Islet of Langerhans (tissue), 1 donor: ENCODE results near the gene BLMH.
"Not testable (repeated sequence)": the region's sequence is repeated elsewhere in the genome, so short reads cannot be mapped to it uniquely, and the experiment has no call there.

ENCODE experiments used
- FAIRE-seq: peaks from one replicate; lab custom pipeline; 2011; peaks lifted over from hg19 to GRCh38; lab: Jason Lieb, UNC

The BLMH gene

DNA sequence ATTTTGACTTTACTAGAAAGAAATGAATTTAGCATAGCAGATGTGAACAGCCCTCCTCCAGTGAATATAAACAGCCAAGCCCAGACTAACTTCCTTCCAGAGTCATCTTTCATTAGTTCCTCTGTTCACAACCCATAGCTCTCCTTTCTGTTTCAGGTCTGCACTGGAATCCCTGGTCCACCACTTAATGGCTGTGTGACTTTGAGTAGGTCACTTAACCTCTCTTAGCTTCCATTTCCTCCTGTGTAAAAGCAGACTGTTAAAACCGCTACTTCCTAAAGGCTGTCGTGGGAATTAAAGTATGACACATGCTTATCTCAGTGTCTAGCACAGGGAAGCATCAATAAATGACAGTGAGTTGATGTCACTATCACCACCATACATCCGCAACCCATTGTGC, 63.7 kb downstream of the BLMH start:
- no peak for FAIRE-seq

DNA sequence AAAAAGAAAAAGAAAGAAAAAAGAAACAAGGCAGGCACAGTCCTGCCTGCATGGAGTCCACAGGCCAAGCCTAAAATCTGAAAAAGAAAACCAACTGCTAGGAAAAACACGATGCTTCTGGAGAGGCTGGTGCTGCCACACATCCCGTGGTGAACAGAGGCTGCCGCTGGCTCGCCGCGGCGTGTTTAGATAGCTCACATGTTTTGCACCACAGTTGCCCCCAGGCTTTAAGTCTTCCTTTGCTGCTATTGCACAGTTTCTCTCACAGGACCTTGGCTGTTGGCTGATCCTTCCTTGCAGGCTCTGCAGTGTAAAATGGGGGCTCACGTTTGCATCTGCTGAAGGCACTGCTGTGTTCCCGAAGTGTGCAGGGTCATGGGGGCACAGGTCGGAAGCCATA, 64.9 kb downstream of the BLMH start:
- FAIRE-seq, result no peak

DNA sequence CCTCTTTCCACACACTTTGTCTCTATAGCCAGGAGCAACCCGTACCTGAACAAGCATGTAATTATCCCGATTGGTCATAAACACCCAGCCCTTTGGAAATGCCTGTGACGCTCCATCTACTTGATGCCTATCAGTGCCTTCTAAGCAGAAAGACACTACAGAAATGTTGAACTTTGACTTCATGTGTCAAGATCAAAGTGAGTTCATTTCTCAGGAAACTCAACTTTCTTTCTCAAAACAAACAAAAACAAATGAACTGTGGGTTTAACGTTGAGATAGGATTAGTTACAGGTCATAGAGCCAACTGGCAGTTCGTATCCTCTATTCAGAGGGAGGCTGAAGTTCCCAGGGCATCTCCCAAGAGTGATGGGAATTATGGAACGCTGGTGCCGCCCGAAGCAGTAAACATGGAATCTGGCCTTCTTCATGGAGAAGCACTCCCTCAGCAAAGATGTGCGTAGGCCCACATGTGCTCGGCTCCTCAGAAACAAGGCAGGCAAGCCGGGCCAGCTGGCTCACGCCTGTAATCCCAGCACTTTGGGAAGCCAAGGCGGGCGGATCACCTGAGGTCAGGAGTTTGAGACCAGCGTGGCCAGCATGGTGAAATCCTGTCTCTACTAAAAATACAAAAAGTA, 65.7 kb downstream of the BLMH start:
- no peak for FAIRE-seq

DNA sequence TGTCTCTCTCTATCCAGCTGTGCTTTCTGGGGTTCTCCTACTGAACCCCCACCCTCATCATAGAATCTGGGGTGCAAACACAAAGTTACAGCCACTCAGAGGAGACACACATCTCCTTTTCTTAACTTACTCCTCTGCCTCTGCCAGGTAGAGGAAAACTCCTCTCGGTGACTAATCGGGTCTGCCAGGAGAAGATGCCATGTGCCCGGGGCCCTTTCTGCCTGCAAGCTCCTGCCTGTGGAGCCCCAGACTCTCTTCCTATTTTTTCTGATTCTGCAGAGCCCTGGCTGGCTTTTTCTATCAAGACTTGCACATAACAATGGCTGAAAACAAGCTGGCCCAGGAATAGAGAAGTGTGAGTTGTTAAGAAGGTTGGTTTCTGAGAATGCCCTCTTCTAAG, 66.6 kb downstream of the BLMH start:
- FAIRE-seq, result no peak

DNA sequence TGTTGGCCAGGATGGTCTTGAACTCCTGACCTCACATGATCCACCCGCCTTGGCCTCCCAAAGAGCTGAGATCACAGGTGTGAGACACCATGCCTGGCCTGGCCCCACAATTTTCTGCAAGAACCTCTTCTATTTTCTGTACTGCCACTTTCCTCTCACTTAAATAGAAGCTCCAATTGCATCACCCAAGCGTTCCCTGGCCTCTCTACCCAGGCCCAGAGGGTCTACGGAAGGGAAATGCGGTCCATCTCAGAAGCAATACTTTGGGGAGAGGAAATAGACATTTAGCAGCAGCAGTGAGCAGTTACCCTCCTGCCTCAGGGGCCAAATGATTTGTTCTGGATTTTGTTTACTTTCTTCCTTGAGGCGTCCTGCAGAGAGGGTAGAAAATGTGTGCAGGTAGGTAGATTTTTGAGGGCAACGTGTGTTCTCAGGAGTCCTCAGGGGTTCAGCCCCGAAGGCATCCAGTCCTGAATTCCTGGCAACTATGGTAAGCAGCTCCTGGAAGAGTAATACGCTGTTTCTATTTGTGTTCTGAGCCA, 67.3 kb downstream of the BLMH start:
- no peak for FAIRE-seq

DNA sequence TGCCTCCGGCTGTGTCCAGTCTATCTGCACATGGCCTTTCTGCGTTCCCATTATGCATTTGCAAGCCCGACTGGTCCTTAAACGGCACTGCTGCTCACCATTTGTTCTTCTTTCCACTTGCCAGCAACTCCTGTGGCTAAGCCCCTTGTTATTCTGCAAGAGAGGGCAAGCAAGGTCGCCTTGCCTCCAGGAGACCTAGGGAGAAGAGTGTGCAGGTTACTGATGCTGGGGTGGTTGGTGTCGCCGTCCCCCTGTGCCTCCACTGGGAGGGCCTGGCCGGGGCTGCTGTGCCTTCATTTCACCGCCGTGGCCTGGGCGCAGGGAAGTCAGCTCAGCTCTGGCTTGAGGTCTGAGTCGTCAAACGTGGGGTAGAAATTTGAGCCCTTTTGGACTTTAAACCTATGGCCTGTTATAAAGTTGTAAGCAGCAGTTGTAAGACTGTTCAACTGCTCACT, 69.0 kb downstream of the BLMH start:
- FAIRE-seq, result no peak

DNA sequence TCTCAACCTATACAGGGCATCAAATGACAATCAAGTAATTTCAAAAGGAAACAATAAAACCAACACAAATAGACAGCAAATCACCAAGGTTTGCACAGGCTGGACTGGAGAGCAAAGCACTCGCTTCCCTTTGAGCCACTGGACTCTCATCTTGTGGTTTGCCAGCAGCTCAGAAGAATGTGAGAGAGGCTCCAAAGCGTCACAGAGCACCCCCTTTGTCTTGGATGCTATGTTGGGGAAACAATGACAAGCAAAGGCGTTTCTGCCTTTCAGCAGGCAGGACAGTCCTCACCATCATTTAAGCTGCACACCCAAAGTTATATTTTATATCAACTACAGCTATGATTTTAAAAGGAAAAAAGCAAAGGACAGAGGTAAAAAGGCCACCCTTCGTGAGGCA, 69.5 kb downstream of the BLMH start:
- FAIRE-seq, result no peak

DNA sequence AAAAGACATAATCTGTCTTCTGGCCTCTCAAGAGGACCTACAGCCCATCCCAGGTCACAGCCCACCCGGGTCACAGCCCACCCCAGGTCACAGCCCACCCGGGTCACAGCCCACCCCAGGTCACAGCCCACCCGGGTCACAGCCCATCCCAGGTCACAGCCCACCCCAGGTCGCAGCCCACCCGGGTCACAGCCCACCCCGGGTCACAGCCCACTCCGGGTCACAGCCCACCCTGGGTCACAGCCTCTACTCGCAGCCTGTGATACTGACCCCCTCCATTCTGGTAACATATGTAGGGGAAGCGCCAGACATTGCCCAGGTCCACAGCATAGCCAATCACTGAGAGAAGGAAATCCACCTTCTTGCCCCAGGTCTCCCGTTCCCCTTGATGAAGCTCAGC, 70.4 kb downstream of the BLMH start:
- no peak for FAIRE-seq

DNA sequence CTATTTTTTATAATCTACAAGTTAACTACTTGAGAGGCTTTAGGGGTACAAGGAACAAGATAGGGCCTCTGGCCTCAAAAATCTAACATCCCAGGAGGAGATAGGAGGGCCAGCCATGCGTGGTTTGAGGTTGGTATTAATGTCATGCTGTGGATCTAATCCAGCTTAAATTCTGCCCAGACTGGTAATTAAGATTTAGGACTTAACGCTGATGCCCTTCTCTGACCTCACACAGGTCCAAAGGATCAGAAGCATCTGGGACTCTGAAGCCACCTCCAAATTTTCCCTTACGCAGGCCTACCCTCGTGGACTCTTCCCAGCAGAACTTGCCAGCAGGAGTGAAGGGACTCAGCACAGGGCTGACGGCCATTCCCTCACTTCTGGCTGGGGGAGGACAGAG, 71.3 kb downstream of the BLMH start:
- no peak for FAIRE-seq

DNA sequence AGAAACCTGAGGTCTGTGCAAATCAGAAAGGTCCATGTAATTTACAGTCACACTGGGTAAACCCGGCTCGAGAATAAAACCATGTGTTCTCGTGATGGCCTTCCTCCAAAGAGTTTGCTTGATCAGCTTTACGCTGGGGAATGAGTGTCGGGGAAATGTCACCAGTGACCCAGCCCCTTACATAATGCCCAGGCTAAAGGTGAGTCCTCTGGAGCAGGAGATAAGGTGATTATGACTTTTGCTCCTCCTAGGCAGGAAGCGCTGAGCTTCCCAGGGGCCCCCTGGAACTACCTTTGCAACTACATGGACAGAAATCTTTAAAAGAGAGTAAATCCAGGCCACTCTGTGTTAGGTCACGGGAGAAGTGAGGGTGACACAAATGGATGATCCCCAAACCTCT, 71.9 kb downstream of the BLMH start:
- no peak for FAIRE-seq

DNA sequence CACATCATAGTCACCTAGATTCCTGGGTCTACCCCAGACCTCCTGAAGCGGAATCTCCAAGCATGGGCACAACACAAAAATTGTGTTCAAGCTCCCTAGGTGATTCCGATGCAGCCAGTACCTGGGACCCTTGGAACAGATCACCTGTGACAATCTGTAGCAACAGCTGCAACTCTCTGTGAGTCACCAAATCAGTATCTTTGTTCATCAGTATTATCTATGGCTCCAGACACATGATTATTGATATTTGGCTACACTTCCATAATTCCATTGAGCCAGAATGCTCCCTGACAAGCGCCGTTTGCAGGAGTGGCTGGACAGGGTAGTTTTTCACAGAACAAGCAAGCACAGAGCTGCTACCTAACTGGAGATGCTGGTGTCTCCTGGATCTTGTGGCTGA, 72.4 kb downstream of the BLMH start:
- FAIRE-seq, result no peak

DNA sequence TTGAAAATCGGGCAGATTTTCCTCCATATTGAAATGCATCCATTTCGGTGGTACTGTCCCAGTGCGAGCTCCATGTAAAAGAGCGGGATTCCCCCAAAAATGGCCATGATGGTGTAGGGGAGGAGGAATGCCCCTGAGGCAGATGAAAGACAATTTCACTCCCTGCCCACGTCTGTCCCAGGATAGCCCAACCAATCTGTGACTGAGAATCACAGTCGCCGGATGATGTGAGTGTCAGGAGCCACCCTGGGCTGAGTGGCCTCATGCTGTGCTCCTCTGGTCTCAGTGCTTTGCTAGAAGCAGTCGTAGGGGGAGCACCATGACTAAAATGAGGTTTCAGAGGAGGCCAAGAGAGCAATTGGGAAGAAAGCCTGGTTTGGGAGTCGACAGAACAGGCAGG, 72.9 kb downstream of the BLMH start:
- no peak for FAIRE-seq

DNA sequence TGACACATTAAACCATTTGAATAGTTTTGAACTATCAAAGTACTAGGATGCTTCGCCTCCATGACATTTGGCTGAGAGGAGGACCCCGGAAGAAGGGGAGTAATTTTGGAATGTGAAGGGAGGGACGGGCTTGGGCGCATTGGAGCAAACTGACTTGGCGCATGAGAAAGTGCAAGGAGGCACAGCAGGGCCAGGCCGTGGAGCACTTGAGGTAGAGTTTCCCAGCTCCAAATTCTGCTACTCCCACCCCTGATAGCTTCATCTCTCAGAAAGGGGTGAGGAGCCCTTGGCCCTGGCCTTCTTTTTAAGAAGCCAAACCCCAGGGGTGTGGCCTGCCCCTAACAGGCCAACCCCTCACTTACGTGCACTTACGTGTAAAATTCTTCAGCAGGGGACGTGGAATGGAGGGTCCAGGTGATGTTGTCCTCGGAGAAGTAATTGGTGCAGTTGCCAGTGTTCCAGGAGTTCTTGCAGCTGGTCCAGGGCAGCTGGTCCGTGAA, 73.9 kb downstream of the BLMH start:
- FAIRE-seq, result no peak

DNA sequence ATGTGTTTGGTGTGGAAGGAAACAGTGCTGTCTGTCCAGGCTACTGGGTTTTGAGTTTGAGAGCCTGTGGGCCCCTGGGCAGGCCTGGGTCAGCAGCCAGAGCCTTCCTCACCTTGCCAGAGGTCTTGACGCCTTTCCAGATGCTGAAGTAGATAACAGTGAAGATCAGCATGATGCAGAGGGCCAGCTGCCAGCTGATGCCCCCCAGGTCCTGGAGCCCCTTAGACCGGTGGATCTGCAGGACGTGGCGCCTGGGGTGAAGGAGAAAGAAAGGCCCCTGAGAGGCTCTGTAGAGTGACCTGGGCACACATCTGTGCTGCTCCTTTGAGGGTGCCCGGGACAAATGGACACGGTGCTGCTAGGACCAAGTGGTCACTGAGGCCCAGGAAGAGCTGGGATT, 74.7 kb downstream of the BLMH start:
- no peak for FAIRE-seq

DNA sequence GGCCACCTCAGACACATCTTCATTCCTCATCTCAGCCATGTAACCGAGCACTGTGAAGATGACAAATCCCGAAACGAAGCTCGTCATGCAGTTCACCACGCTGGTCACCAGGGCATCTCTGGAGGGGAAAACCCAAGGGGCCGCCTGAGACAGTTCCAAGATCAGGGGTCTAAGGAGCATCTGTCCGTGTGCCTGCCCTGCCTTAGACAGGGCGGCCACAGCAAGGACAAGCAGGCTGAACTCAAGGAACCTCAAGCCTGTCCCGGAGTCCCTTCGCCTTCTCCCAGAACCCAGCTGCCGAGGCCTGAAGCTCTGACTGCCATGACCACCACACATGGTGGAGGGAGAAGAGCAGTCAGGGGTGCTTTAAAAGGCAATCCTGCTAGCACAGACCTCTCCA, 79.0 kb downstream of the BLMH start:
- FAIRE-seq, result no peak

DNA sequence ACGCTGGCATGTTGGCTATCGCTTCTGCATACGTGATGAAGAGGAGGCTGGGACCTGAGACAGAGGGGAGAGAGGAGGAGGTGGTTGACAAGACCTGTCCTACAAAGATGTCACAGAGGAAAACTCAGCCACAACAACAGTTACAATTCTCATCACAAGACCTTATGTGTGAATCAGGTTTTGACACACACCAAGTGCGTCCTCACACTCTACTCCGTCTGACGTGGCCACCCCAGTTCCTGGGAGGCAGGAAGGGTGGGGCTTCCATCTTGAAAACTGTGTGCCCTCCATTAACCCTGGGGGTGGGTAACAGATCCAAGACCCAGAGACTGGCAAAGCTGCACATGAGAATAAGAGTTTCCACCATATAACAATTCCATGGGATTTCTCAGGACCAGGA, 80.4 kb downstream of the BLMH start:
- FAIRE-seq, result no peak

DNA sequence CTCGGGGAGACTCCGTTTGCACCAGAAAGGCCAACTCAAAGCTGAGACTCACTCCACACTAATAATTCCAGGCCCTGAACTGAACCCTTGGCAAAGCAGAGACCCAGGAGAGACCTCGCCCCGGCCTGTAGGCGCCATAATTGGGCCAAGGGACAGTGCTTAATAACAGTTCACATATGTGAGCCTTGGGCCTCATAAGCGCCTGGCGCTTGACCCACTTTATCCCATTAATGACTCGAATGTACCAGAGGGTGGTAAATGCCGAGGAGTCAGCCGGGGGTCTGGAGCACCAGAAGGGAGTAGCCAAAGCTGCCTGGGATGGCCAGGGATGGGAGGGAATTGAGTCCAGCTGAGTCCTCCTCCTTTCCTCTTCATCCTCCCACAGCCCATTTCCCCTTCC, 80.8 kb downstream of the BLMH start:
- no peak for FAIRE-seq

DNA sequence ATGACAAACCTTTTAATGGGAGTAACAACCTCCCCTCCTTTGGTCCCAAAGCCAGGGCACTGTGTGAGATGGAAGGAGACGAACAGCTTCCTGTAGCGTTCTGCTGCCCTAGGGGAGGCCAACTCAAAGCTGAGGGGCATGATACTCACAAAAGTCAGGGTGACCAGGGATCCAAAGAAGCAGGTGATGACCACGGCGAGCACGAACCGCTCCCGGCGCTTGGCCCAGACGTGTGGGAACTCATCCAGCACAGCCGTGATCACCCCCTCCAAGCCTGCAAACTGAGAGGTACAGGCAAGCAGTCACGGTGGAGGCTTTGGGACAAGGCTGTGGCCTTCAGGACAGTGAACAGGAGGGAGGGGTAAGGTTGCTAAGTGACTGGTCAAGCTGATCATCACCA, 81.4 kb downstream of the BLMH start:
- FAIRE-seq, result no peak

DNA sequence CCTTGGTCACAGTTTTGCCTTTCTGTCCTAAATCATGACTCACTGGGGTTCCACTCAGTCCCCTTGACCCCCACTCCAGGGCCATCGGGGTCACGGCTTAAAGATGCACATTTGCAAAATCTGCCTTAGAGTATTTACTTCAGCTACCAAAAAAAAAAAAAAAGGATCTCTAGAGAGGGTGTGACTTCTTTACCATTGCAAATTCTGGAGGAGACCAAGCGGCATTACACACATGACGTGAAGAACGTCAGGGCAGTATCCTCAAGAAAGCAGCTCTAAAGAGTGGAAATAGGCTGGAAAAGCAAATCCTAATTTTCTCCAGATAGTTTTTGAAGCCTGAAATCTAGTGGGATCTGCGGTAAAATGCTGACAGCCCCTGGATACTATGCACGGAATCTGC, 81.8 kb downstream of the BLMH start:
- no peak for FAIRE-seq

DNA sequence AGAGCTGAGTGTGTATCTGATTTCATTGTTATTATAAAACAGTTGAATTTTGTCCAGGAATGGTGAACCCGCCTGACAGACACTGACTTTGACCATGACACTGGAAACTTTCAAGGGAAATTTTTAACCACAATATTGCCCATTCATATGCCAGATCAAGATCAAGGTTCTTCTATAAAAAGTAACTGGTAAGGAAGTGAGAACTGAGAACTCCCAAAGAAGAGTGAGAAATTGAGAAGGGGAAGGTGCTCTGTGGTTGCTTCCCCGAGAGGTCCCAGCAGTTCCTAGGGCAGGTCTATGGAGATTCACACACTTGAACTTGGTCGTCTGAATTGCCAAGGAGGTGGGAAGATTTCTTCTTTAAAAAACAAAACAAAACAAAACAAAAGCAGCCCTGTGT, 83.5 kb downstream of the BLMH start:
- no peak for FAIRE-seq

DNA sequence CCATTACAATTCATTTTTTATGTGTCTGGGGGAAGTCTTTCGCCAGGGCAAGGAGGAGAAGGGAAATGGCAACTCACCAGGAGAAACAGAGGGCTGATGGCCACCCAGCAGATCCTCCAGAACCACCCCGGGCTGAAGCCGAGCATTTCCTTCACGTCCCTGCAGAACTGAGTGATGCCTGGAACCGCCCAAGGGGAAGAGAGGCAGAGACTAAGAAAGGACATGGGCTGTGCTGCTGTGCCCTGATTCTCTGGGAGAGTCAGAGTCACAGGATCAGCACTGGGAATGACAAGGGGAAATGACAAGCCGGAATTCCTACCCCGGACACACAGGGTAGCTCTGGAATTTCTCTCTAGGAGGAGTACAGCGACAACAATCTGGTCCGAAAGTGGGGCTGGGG, 84.1 kb downstream of the BLMH start:
- no peak for FAIRE-seq

DNA sequence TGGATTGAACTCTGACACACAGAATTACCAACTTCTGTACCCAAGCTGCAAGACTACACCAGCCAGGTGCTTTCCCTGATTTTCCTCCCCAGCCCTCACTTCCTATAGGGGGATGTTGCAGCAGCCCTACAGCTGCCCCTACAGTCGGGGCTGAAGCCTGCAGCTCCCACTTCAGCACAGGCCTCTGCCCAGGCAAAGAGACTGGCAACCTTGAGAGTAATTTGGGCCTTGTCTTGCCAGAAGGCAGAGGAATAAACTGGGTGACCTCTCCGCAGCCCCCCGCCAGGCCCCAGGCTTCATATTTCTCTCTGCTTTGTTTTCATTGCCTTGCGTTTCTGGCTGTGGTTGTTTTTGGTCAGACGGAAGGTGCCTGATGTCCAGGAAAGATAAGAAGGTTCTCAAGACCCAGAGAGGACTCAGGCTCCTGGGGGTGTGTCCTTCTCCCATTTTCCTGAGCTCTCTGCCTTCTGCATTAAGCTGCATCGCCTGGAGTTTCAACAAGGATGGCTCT, 88.2 kb downstream of the BLMH start:
- FAIRE-seq, result no peak

DNA sequence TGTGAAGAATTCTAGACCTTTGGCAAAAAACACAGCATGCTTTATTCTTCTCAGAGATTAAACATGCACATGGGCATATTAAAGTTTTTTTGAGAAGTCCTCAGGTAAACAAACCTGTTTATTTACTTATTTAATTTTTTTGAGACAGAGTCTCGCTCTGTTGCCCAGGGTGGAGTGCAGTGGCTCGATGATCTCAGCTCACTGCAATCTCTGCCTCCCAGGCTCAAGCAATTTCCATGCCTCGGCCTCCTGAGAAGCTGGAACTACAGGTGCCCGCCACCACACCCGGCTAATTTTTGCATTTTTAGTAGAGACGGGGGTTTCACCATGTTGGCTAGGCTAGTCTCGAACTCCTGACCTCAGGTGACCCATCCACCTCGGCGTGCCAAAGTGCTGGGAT, 91.1 kb downstream of the BLMH start:
- FAIRE-seq, result not testable (repeated sequence)

DNA sequence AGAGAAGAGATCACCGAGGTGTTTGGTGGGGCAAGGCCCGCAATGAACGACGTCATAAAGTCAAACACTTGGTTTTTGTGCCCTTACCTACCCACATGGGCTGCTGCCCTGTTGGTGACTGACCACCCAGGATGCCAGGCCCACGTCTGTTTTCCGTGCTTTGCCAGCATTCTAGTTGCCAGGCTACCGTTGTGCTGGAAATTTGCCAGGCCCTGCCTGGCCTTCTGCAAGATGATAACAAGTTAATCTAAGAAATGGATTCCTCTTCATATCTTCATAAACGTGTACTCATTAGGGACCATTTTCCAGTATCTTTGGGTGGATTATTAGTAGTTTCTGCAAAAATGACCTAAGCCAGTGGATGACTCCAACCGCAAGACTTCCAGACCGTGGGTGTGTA, 91.6 kb downstream of the BLMH start:
- FAIRE-seq, result no peak
